HepG2 (cell line): Measurements from ENCODE around the gene THUMPD1. TPM values are rescaled to one million over a fixed set of nuclear protein-coding genes. Genes with fewer than 3 reads are reported as not detected.

Experiments
- ATF1 ChIP-seq: IDR thresholded peaks from 2 replicates; pipeline ENCODE4 v1.6.1; 2016; ENCODE audit warnings: mild to moderate bottlenecking, control low read depth
- BHLHE40 ChIP-seq: IDR thresholded peaks from 2 replicates; pipeline ENCODE4 v1.6.1; 2011; ENCODE audit warnings: low read length, improper control_type of control experiment
- BRCA1 ChIP-seq: sonication (generic); formaldehyde crosslinking; IDR thresholded peaks from 2 replicates; pipeline ENCODE4 v1.4.0; 2020; ENCODE audit warnings: missing genetic modification reagents
- ETV6 ChIP-seq: sonication (generic); formaldehyde crosslinking; conservative IDR thresholded peaks from 2 replicates; pipeline ENCODE4 v1.4.0; 2020; ENCODE audit warnings: missing genetic modification reagents
- GATA4 ChIP-seq: sonication (generic); IDR thresholded peaks from 2 replicates; pipeline ENCODE4 v1.6.1; 2016; ENCODE audit warnings: antibody characterized with exemption, low read depth, borderline replicate concordance
- GATAD1 ChIP-seq: IDR thresholded peaks from 2 replicates; pipeline ENCODE4 v1.6.1; 2016; ENCODE audit warnings: missing genetic modification reagents, missing compliant biosample characterization
- HNRNPLL ChIP-seq: fragments of 200-400 bp; formaldehyde crosslinking; IDR thresholded peaks from 2 replicates; pipeline ENCODE4 v1.6.1; 2017; ENCODE audit warnings: mild to moderate bottlenecking, low read depth, low read length; ENCODE audit not compliant: poor library complexity, severe bottlenecking
- JUND ChIP-seq: sonication (generic); formaldehyde crosslinking; IDR thresholded peaks from 2 replicates; pipeline ENCODE4 v1.8.0; 2022; ENCODE audit warnings: mild to moderate bottlenecking, missing genetic modification reagents
- KDM1A ChIP-seq: IDR thresholded peaks from 2 replicates; pipeline ENCODE4 v1.6.1; 2016; ENCODE audit warnings: missing compliant biosample characterization
- KDM5B ChIP-seq: sonication (generic); formaldehyde crosslinking; IDR thresholded peaks from 2 replicates; pipeline ENCODE4 v1.4.0; 2020; ENCODE audit warnings: missing genetic modification reagents, mild to moderate bottlenecking, borderline replicate concordance
- KMT2B ChIP-seq: IDR thresholded peaks from 2 replicates; pipeline ENCODE4 v1.6.1; 2016; ENCODE audit warnings: missing genetic modification reagents, missing compliant biosample characterization
- MBNL3 ChIP-seq: fragments of 250-450 bp; sonication (Bioruptor Pico); conservative IDR thresholded peaks from 2 replicates; pipeline ENCODE4 v1.8.0; 2022; ENCODE audit warnings: mild to moderate bottlenecking, inconsistent platforms
- MTA3 ChIP-seq: sonication (generic); formaldehyde crosslinking; IDR thresholded peaks from 2 replicates; pipeline ENCODE4 v1.4.0; 2020; ENCODE audit warnings: missing genetic modification reagents
- PAX8 ChIP-seq: sonication (generic); formaldehyde crosslinking; IDR thresholded peaks from 2 replicates; pipeline ENCODE4 v1.8.0; 2022; ENCODE audit warnings: mild to moderate bottlenecking, missing genetic modification reagents, borderline replicate concordance
- PHF8 ChIP-seq: sonication (generic); formaldehyde crosslinking; IDR thresholded peaks from 2 replicates; pipeline ENCODE4 v1.5.0; 2020; ENCODE audit warnings: missing genetic modification reagents
- PTBP1 ChIP-seq: fragments of 200-400 bp; formaldehyde crosslinking; IDR thresholded peaks from 2 replicates; pipeline ENCODE4 v1.6.1; 2018; ENCODE audit warnings: low read length, low read depth; ENCODE audit not compliant: poor library complexity, severe bottlenecking
- RBM39 ChIP-seq: fragments of 200-400 bp; formaldehyde crosslinking; IDR thresholded peaks from one replicate; pipeline ENCODE4 v1.6.1; 2018; ENCODE audit warnings: antibody characterized with exemption, mild to moderate bottlenecking, low read depth, low read length; ENCODE audit not compliant: poor library complexity, severe bottlenecking
- SMAD9 ChIP-seq: sonication (generic); formaldehyde crosslinking; IDR thresholded peaks from 2 replicates; pipeline ENCODE4 v1.5.1; 2020; ENCODE audit warnings: mild to moderate bottlenecking, missing genetic modification reagents
- SP1 ChIP-seq, 2 experiments: fragments of 450-650 bp in 1 of 2; sonication (generic) in 1 of 2; formaldehyde crosslinking in 1 of 2; IDR thresholded peaks; 2 replicates each; pipeline versions ENCODE4 v1.4.0 to v1.6.1; 2016 to 2020; ENCODE audit warnings: missing genetic modification reagents in 1 of 2
- U2AF2 ChIP-seq: fragments of 200-400 bp; formaldehyde crosslinking; IDR thresholded peaks from 2 replicates; pipeline ENCODE4 v1.6.1; 2017; ENCODE audit warnings: low read depth, mild to moderate bottlenecking, low read length
- ZBTB8A ChIP-seq: sonication (generic); formaldehyde crosslinking; IDR thresholded peaks from 2 replicates; pipeline ENCODE4 v1.4.0; 2020; ENCODE audit warnings: mild to moderate bottlenecking, low read depth, missing genetic modification reagents, borderline replicate concordance
- ZFP36L2 ChIP-seq: sonication (generic); formaldehyde crosslinking; IDR thresholded peaks from 2 replicates; pipeline ENCODE4 v1.4.0; 2020; ENCODE audit warnings: missing genetic modification reagents
- ZFP37 ChIP-seq: sonication (generic); formaldehyde crosslinking; IDR thresholded peaks from 2 replicates; pipeline ENCODE4 v1.4.0; 2020; ENCODE audit warnings: missing genetic modification reagents, borderline replicate concordance
- ZNF234 ChIP-seq: sonication (generic); formaldehyde crosslinking; conservative IDR thresholded peaks from 2 replicates; pipeline ENCODE4 v1.5.1; 2020; ENCODE audit warnings: mild to moderate bottlenecking, missing genetic modification reagents
- ZNF460 ChIP-seq: sonication (generic); formaldehyde crosslinking; IDR thresholded peaks from 2 replicates; pipeline ENCODE4 v1.5.1; 2020; ENCODE audit warnings: missing genetic modification reagents, mild to moderate bottlenecking, borderline replicate concordance
- ZNF766 ChIP-seq: sonication (generic); formaldehyde crosslinking; IDR thresholded peaks from 2 replicates; pipeline ENCODE4 v1.5.0; 2020; ENCODE audit warnings: missing genetic modification reagents, borderline replicate concordance
- ZNF788 ChIP-seq: sonication (generic); formaldehyde crosslinking; IDR thresholded peaks from 2 replicates; pipeline ENCODE4 v1.5.0; 2020; ENCODE audit warnings: mild to moderate bottlenecking, missing genetic modification reagents, borderline replicate concordance
- polyA plus RNA-seq, 8 experiments: library from polyadenylated mRNA; depleted of rRNA in 3 of 8; stranded (reverse) in 7 of 8; unstranded in 1 of 8; fragments of >200 nt; fragmentation: Illumina TruSeq in 4 of 8; extraction: Trizol in 4 of 8; gene quantifications; 2 replicates each; pipeline versions ENCODE4 v1.2.1 to v1.2.3, GENCODE V29; 2011 to 2016; ENCODE audit warnings: low read depth in 4 of 8, missing spikeins in 1 of 8, mixed read lengths in 1 of 8; ENCODE audit not compliant: insufficient read depth in 1 of 8
- total RNA-seq, 5 experiments: library from RNA; depleted of rRNA; stranded (reverse); fragments of >200 nt; fragmentation: Illumina TruSeq; extraction: Trizol; gene quantifications; 2 replicates each; pipeline ENCODE4 v1.2.3, GENCODE V29; 2016; ENCODE audit warnings: low read depth in 1 of 5
- TF ChIP-seq, protein P1 (sequence below): sonication (generic); formaldehyde crosslinking; IDR thresholded peaks from 2 replicates; pipeline ENCODE4 v1.4.0; 2020; ENCODE audit warnings: mild to moderate bottlenecking, missing genetic modification reagents
- TF ChIP-seq, protein P2 (sequence below): IDR thresholded peaks from 2 replicates; pipeline ENCODE4 v1.6.1; 2012; ENCODE audit warnings: low read length, improper control_type of control experiment

Gene THUMPD1
- total and polyA plus RNA-seq, 2 of the 13 experiments (the other 11 are each of a cell fraction or from before 2014, with no cell fraction given) = 22.7 to 69.1 TPM

DNA sequence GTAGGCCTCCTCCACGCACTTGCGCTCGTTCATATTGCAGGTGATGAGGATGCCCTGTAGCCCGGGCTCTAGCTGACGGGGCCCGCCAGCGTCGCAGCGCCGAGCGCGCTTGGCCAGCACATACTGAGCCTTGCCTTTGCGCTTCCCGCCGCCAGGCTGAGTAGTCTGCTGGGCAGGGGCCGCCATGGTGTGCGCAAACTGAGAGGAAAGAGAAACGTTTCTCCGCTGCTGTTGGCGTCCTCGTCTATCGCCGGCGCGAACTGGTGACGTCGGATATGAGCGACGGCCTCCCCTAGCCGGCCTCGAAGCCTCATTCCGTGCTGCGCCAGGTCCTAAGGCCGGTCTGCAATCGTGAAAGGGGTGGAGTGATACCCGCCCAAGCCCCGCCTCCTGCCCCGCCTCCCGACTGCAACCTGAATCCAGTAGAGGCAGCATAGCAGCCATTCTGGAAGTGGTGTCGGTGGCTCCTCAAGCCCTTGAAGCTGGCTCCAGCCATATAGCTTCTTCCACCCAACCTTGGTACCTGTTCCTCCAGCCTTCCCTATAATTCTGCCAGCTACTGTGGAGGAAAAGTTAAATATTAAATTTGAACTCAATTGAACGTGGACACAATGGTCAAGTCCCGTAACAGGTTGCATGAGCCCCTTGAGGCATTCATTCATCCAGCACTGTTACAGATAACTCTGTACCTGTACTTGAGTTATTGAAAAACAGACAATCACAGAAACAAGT is at the start of gene THUMPD1 (continued):
- TF ChIP-seq BHLHE40 (peak; percentile 76), ETV6 (CRISPR knock-in tag) (peak; percentile 94), ATF1 (CRISPR knock-in tag) (peak; percentile 99), MBNL3 (CRISPR knock-in tag) (no peak), ZNF766 (peak; percentile 95), U2AF2 (0 out of 2 replicates have a peak, but pooled peaks have one; percentile 56), PHF8 (CRISPR knock-in tag) (peak; percentile 99), ZNF234 (CRISPR knock-in tag) (peak; percentile 33; the same call in 1 of the 2 replicates), SMAD9 (CRISPR knock-in tag) (peak; percentile 77; the same call in 1 of the 2 replicates), KDM5B (CRISPR knock-in tag) (peak; percentile 94; the same call in 1 of the 2 replicates), ZBTB8A (CRISPR knock-in tag) (no peak), PAX8 (0 out of 2 replicates have a peak, but pooled peaks have one; percentile 70), ZNF460 (CRISPR knock-in tag) (no peak), SP1 (IDR thresholded peaks at IDR 0.05) (no peak), SP1 (CRISPR knock-in tag; IDR thresholded peaks at IDR 0.05) (peak; percentile 100), RBM39 (peak; percentile 91), BRCA1 (CRISPR knock-in tag) (peak; percentile 89; the same call in 1 of the 2 replicates), PTBP1 (peak; percentile 34), JUND (CRISPR knock-in tag) (peak; percentile 87), GATA4 (peak; percentile 21; the same call in 1 of the 2 replicates), ZFP37 (peak; percentile 89; the same call in 1 of the 2 replicates), ZNF788 (CRISPR knock-in tag) (peak; percentile 99), GATAD1 (CRISPR knock-in tag) (peak; percentile 99), KDM1A (CRISPR knock-in tag) (peak; percentile 55; the same call in 1 of the 2 replicates), KMT2B (CRISPR knock-in tag) (peak; percentile 99), ZFP36L2 (CRISPR knock-in tag) (peak; percentile 75; the same call in 1 of the 2 replicates), HNRNPLL (peak; percentile 85), MTA3 (CRISPR knock-in tag) (no peak)
- TF ChIP-seq, protein P1, sequence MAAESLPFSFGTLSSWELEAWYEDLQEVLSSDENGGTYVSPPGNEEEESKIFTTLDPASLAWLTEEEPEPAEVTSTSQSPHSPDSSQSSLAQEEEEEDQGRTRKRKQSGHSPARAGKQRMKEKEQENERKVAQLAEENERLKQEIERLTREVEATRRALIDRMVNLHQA (CRISPR knock-in tag) = peak; percentile 76; the same call in 1 of the 2 replicates
- TF ChIP-seq, protein P2, sequence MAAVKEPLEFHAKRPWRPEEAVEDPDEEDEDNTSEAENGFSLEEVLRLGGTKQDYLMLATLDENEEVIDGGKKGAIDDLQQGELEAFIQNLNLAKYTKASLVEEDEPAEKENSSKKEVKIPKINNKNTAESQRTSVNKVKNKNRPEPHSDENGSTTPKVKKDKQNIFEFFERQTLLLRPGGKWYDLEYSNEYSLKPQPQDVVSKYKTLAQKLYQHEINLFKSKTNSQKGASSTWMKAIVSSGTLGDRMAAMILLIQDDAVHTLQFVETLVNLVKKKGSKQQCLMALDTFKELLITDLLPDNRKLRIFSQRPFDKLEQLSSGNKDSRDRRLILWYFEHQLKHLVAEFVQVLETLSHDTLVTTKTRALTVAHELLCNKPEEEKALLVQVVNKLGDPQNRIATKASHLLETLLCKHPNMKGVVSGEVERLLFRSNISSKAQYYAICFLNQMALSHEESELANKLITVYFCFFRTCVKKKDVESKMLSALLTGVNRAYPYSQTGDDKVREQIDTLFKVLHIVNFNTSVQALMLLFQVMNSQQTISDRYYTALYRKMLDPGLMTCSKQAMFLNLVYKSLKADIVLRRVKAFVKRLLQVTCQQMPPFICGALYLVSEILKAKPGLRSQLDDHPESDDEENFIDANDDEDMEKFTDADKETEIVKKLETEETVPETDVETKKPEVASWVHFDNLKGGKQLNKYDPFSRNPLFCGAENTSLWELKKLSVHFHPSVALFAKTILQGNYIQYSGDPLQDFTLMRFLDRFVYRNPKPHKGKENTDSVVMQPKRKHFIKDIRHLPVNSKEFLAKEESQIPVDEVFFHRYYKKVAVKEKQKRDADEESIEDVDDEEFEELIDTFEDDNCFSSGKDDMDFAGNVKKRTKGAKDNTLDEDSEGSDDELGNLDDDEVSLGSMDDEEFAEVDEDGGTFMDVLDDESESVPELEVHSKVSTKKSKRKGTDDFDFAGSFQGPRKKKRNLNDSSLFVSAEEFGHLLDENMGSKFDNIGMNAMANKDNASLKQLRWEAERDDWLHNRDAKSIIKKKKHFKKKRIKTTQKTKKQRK = no peak
